GM18873 (cell line): ENCODE results near the gene USP48.
A peak's percentile ranks its signal among the peaks of the same experiment; 100 is the strongest.
"Not testable (repeated sequence)": the region's sequence is repeated elsewhere in the genome, so short reads cannot be mapped to it uniquely, and the experiment has no call there.

ENCODE experiments used
- ATAC-seq: cut with Tn5 transposase; IDR thresholded peaks from one replicate; pipeline ENCODE4 v1.9.1; 2021; ENCODE audit warnings: mild to moderate bottlenecking, moderate library complexity, moderate number of reproducible peaks; ENCODE audit not compliant: unreplicated experiment, low FRiP score

USP48 gene

GRCh38 chr1:21816602-21817302, 33.8 kb upstream of the USP48 start:
- ATAC-seq = no peak

- no peak for ATAC-seq
Measured at GRCh38 chr1:21815724-21816321, 32.9 kb upstream of the USP48 start.

- no peak for ATAC-seq
Measured at GRCh38 chr1:21814981-21815582, 32.1 kb upstream of the USP48 start.

DNA sequence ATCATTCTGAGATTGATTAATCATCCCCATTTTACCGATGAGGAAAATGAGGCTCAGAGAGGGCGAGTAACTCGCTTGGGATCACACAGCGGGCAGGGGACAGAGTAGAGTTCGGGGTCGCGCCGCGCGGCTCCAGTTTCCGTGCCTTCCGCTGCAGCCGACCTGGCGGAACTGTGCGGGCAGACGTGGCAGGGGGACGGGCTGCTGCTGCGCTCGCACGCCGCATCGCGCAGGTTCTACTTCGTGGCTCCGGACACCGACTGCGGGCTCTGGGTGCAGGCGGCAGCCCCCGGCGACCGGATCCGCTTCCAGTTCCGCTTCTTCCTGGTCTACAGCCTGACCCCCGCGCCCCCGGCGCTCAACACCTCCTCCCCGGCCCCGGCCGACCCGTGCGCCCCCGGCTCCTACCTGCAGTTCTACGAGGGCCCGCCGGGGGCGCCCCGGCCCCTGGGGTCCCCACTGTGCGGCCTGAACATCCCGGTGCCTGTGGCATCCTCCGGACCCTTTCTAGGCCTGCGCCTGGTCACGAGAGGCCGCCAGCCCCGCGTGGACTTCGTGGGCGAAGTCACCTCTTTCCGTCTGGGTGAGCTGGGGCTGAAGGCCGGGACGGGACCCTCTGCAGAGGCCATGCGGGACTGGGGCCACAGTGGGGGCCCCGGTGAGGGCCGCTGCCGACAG, 31.4 kb upstream of the USP48 start:
- ATAC-seq = no peak

- no peak for ATAC-seq
Measured at GRCh38 chr1:21813542-21813941, 30.6 kb upstream of the USP48 start.

GRCh38 chr1:21811875-21812305, 28.9 kb upstream of the USP48 start, which contains the start of gene LDLRAD2:
Gene LDLRAD2, plus strand, starts transcription at chr1:21812265. Its CDS starts 187 bp downstream, at chr1:21812452.
- no peak for ATAC-seq

GRCh38 chr1:21804536-21804935, 21.6 kb upstream of the USP48 start:
- no peak for ATAC-seq

DNA sequence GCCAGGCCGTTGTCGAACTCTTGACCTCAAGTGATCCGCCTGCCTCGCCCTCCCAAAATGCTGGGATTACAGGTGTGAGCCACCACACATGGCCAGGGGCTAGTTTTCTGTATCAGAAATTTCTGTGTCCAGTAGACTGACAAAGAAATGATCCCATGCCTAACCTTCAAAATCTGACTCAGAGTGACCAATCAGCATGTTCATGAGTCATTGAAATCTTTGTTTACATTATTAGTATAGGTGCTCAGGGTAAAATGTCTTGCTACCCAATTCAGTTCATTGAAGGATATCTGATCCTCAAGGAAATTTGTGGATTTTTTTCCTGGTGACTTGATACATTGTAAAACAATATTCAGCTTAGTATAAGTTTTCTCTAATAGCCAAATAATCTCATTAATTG, 18.2 kb upstream of the USP48 start:
- ATAC-seq = no peak

- no peak for ATAC-seq
Measured at GRCh38 chr1:21799730-21800129, 16.8 kb upstream of the USP48 start.

GRCh38 chr1:21795075-21795474, 12.1 kb upstream of the USP48 start:
- ATAC-seq = no peak

DNA sequence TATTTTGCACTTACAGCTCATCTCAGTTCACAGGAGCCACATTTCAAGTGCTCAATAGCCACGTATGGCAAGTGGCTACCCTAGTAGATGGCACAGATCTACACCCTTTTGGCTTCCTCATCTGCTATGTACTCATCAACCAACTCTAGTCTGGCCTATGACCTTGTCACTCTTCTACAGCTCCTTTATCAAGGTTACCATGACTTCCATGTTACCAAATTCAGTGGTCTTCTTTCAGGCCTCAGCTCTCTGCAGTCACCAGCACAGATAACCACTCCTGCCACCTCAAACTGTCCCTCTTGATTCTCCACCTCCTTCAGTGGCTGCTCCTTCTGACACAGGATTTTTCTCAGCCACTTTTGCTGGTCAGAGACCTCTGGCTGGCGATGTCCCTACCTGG, 11.7 kb upstream of the USP48 start:
- ATAC-seq = no peak

GRCh38 chr1:21793104-21793503, 10.2 kb upstream of the USP48 start:
- ATAC-seq = no peak

DNA sequence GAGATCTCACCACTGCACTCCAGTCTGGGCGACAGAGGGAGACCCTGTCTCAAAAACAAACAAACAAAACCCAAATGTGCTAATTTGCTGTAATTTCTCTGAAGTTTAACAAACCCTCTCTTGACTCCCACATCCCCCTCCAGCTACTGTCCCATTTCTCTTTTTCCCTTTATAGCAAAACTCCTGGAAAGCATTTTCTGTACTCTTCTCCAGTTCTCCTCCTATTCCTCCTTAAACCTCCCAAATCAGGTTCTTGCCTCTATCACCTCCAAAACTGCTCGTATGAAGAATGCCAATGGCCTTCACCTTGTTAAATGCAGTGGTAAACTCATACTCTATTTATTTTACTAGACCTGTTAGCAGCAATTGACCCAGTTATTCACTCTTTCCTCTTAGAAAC, 3.7 kb upstream of the USP48 start:
- no peak for ATAC-seq

DNA sequence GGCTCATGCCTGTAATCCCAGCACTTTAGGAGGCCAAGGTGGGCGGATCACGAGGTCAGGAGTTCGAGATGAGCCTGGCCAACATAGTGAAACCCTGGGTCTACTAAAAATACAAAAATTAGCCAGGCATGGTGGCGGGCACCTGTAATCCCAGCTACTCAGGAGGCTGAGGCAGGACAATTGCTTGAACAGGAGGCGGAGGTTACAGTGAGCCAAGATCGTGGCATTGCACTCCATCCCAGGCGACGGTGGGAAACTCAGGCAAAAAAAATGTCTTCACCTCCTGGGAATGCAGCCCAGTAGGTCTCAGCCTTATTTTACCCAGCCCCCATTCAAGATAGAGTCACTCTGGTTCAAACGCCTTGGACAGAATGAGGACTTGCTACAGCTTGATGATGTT, 2.8 kb upstream of the USP48 start:
- ATAC-seq = not testable (repeated sequence)

DNA sequence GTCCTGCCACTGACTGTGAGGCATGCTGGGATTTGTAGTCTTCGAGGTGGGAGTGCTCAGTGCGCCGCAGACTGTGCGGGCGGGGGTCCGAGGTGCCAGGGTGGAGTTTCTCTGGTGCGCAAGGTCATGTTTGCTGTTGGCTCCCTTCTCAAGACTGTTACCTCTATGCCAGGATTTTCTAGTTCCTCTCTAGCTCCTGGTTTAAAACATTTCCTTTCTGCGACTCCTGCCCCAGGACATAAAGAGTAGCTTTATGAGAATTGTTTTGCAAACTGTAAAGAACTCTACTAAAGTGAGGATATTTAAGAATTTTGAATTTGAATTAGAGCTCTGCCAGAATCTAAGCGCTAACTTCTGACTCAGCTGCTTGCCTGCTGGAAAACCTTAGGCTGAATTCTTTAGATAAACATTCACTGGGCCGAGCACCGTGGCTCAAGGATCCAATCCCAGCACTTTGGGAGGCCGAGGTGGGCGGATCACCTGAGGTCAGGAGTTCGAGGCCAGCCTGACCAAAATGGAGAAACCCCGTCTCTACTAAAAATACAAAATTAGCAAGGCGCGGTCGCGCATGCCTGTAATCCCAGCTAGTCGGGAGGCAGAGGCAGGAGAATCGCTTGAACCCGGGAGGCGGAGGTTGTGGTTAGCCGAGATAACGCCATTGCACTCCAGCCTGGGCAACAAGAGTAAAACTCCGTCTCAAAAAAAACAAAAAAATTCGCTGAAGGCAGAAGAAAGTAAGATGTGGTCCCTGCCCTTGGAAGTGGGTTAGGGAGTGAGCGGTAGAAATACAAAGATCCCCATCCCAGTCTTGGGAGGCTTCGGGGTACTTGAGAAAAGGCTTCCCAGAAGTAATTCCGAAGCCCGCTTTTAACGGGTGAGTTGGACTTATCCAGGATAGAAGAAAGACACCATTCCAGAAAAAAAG, 992 bp upstream of the USP48 start:
- ATAC-seq = no peak

GRCh38 chr1:21782349-21782867, 541 bp downstream of the USP48 start:
- ATAC-seq = peak; percentile 24

GRCh38 chr1:21781815-21782348, 1.1 kb downstream of the USP48 start:
- ATAC-seq = peak; percentile 20

DNA sequence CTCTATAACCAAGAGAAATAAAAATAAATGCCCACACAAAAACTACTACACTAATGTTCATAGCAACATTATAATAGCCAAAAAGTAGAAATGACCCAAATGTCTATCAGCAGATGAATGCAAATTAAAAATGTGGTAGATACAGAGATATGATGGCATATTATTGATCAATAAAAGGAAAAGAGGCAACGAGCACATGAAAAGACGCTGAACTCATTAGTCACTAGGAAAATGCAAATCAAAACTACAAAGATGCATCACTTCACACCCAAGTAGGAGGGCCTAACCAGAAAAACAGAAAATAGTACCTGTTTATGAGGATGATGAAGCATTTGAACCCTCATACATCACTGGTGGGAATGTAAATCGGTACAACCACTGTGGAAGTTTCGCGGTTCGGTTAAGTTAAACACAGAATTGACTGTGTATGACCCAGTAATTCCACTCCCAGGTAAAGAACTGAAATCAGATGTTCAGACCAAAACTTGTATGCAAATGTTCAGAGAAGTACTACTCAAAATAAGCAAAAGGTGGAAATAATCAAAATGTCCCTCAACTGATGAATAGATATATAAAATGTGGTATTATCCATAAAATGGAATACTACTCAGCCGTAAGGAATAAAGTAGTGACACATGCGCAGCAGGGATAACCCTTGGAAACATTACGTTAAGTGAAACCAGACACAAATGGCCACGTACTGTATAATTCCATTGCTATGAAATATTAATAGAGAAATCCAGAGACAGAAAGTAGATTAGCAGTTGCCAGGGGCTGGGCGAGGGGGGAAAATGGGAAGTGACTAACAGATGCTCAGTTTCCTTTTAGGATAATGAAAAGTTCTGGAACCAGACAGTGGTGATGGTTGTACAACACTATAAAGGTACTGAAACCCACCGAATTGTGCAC, 3.1 kb downstream of the USP48 start:
- no peak for ATAC-seq

- ATAC-seq = no peak
Measured at GRCh38 chr1:21778405-21778727, 4.6 kb downstream of the USP48 start.
